ENCODE data around the gene VPS72. TPM values are rescaled to one million over a fixed set of nuclear protein-coding genes. Genes with fewer than 3 reads are reported as not detected.

The VPS72 gene
- total RNA-seq, 1 experiment from 2014 or later, result 65.2 TPM

DNA sequence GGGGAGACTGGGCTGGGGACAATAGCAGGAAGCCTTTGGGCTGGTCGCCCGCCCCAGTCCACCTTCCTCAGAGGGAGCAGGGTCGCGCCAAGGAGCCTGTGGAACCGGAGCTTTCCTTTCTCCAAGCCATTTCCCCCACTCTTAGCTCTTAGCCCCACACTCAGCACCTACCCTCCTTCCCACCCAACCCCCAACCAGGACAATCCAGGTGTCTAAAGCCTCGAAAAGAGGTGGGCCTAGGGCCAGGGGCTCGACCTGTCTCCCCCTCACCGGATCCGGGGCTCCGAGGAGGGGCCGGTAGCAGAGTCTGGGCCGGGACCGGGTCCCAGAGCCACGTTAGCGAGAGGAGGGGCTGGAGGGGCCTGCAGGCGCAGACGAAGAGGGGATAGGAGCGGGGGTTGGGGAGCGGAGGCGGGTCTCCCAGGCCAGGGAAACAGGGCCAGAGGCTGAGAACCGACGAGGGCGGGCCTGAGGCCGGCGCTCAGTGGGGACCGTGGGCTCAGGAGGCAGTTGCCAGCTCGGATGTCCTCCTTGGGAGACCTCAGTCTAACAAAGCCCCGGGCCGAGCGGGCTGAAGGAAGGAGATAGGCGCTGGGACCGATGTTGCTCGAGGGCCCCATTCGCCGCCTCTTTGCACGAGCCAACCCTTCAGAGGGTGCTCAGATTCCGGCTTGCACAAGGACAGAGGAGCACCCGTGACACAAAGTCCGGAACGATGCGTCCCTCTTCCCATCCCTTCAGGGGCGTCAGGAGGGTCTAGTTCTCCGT is 44.5 kb downstream of the VPS72 start:
- no peak for DNase-seq (ENCODE audit: low spot score)

DNA sequence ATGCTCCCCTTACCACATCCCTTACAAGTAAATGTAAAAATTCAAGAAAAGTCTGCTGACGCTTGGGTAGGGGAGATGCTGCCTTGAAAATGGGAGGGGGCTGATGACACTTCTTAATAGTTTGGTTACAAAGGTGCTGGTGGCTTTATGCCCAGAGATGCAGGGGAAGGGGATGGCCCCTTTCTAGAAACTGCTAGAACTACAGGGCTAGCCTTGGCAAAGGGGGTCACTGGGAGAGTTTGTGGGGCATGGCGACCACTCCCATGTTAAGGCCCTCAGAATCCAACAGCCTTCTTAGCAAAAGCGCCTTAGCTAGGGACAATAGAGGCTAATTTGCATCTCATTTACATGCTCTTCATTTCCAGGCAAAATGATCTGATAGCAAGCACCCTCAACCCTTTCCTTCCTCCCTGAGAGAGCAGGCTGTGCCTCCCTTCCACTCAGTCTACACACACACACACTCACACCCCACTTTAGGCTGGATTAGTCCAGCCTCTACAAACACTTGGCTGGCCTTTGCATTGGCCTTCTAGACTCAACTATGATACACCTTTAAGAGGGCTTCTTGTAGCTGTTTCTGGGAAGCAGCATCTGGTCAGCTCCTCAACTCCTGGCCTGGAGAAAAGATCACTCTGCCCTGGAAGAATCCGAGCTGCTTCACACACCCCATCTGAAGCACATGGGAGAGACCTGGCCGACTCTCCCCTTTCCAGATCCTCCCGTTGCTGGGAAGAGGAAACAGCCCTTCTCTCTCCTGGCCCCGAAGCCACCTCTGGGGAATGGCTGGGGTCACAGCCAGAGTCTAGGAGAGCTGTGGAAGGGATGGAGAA is 45.3 kb downstream of the VPS72 start:
- DNase-seq (ENCODE audit: low spot score), result no peak

DNA sequence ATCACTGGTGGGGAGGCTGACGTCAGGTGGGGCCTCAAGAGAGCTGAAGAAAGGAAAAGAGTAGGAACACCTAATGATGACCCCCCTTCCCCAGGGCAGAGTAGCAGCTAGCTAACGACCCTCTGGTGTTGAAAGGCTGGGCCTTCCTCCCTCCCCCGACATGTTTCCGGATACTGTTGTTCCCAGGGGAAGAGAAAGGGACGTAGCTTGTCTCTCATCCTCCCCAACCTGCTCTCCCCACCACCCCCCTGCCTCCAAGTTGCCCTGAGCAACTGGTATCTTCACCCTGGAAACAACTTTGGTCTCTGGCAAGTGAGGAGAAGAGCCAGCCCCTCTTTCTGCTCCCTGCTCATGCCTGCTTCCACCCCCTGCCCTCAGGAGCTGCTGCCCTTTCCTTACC is 46.0 kb downstream of the VPS72 start:
- no peak for DNase-seq (ENCODE audit: low spot score)

DNA sequence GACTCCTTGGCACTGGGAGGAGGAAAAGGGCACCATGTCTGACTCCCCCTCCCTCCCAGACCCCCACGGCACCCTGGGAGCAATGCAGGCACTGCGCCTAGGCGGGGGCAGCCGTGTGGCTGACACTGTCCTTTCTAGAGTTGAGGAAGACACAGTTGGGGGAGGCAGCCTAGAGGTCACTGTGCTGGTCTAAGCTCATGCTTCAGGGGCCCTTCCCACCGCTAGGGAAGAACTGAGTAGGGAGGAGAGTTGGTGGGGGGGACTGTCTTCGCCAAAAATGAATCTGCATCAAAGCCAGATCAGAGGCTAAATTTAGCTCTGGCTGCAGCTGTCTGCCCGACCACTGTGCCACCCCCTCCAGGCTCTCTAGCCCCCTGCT is 47.0 kb downstream of the VPS72 start:
- DNase-seq (ENCODE audit: low spot score), result no peak

DNA sequence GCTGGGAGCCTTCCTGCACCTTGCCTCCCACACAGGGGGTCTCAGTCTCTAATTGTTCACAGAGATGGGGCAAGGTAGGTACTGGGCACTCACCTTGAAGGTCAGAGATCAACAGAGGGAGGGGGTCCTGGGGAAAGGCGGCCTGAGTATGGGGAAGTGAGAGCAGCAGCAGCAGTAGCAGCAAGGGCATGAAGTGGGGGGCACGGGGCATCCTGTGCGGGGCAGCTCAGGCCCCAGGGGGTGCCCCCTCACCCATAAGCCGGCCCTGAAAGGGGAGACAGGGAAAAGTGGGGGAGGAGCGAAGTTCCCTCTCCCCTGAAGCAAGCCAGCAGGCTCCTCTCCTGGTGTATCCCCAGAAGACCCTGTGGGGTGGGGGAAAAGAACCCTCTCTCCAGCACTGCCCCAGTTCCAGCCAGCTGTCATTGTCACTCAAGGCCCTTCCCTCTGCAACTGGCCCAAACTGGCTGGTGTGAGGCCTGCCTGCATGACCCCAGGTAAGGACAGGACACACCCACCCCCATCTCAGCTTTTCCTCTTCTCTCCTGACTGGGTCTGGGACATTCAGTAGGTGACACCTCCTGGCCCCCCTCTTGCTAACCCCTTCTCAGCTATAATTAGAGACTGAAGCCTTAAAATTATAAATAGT is 47.5 kb downstream of the VPS72 start:
- no peak for DNase-seq (ENCODE audit: low spot score)

DNA sequence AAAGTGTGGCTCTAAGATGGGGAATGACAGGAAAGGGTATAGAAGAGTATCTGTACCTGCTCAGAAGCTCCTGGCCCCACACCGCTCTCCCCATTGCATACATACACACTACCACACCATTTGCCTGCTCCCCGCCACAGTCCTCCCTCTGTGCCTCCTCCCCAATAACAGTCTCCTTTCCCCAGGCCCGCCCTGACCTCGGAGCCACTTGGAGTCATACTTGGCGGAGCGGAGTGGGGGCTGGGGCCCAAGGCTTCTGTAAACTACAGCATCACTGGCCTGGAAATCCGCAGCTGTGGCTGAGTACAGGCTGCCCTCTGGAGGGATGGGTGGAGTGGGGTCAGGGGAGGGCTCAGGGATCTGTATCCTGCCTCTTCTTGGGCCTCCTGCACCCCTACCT is 52.2 kb downstream of the VPS72 start:
- DNase-seq (ENCODE audit: low spot score), result no peak

DNA sequence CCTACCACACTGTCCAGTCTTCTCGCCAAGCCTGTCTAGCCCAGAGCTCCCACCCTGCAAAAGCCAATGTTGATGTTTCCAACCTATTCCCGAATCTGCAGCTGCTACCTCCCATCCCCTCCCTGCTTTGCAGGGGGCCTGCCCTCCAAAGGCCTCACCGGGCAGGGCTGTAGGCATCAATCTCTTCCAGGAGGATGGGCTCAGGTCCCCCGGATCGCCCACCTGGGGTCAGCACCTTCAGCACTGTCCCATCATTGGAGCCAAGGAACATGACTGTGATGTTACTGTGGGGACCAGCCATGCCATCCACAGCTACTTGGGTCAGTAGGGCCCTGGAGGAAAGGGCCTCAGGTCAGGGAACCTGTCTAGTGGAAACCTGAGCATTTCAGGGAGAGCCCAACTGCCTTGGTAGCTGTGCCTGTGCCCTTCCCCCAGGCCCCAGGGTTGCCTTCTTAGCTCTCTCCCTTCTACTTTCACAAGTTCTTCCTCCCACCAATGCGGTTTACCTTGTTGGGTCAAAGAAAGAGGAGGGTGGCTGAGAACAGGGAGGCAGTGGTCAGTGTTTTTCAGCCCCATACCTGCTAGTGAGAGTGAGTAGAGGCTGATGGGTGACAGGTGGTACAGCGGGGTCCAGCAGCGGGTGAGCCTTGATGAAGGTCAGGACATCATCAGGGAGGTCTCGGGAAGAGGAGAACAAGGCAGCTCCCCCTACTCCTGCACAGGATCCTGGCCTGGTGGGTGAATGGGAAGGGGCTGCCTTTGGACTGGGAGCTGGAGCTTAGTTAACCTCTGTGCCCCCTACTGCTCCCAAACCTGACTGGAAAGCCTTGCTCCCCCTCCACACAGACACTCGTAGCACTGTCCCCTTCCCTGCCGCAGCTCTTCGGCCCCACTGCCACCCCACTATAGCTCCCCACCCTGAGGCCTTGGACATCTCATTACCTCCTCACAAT is 54.3 kb downstream of the VPS72 start:
- DNase-seq (ENCODE audit: low spot score), result no peak

DNA sequence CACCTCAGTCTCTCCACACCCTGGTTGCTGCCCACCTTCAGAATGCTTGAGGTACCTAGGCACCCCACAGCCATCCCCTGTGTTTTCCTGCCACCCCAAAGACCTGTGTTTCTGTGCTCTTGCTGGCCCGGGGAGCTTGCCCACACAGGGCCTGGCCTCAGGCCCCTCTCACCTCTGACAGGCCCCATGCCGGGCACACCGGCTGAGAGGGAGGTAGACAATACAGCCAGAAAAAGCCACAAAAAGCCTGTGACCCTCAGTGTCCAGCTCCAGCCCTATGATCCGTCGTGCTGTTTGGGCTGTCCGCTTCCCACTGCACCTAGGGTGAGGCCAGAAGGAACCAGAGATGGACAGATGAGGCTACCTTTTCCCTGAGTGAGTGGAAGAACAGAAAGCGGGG is 55.0 kb downstream of the VPS72 start:
- DNase-seq (ENCODE audit: low spot score), result no peak

DNA sequence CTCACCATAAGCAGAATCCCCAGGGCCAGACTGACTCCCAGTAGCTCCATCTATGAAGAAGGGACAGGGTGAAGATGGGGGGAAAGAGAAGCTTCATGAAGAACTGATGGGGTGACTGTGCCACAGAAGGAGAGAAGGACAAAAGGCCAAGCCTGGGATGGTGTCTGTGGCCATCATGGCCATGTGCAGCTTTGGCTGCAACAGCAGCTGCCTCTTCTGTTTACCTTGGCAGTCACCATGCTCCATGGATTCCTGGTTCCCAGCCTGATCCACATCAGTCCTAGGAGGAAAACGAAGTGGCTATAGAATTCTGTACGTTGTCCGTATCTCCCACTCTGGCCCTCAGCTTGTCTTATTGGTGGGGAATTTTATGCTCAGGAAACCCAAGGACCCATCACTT is 55.6 kb downstream of the VPS72 start:
- no peak for DNase-seq (ENCODE audit: low spot score)

DNA sequence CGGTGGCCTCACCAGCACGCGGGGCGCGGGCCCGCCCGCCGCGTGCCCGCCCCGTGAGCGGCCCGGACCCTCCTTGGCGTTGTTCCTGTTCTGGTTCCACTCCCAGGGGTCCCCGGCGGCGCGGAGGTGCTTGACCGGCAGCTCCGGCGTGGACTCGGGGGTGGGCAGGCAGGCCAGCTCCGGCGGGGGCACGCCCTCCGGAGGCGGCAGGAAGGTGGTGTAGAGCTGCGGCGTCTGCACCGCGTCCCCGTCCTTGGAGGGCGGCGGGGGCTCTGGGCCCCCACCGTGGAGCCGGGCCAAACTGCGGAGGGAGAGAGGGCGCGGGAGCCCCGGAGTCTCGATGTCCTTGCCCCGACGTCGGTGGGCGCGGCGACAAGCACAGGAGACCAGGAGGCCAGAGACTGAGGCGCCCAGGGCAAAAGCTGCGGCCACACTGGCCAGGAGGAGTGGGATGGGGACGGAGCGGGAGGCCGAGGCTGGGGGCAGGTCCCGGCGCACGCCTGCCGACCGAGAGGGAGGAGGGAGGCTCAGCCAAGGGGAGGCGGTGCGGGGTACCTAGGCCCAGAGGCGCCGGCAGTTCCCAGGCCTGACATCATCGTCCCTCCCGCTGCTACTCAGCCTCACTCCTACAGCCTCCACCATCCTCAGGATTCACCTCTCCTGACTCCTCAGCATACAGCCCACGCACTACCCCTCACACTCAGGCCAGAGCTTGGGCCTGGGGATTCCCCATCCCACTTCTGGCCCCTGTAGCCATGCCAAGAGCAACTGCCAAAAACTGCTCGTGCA is 56.8 kb downstream of the VPS72 start:
- DNase-seq (ENCODE audit: low spot score), result no peak

DNA sequence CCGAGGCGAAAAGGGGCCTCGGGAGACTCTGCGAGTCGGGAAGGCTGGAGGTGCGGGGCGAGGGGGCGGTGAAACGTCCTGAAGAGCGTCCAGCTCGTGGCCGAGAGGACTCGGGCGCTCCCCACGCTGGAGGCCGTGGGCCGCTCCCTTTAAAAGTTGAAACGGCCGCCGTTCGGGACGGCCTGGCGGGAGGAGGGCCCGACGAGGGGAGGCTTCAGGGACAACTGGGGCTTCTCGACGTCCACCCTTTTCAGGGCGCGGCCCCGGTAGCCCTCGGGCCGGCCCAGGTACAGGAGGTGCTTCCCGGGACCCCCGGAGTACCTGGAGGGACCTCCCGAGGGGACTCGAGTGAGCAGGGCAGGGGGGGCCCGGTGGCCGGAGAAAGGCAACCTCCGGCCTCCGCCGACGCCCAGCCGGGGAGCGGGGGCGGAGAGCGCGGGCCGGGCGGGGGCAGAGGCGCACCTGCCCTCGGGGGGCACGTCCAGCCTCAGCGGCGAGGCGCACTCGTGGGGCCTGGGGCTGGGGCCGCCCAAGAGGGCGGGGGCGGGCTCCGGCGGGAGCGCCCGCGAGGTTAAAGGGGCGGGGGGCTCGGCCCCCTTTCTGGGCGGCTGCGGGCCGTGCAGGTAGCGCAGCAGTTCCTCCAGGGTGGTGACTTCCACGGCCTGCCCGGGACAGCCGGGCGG is 57.5 kb downstream of the VPS72 start:
- DNase-seq (ENCODE audit: low spot score), result no peak

DNA sequence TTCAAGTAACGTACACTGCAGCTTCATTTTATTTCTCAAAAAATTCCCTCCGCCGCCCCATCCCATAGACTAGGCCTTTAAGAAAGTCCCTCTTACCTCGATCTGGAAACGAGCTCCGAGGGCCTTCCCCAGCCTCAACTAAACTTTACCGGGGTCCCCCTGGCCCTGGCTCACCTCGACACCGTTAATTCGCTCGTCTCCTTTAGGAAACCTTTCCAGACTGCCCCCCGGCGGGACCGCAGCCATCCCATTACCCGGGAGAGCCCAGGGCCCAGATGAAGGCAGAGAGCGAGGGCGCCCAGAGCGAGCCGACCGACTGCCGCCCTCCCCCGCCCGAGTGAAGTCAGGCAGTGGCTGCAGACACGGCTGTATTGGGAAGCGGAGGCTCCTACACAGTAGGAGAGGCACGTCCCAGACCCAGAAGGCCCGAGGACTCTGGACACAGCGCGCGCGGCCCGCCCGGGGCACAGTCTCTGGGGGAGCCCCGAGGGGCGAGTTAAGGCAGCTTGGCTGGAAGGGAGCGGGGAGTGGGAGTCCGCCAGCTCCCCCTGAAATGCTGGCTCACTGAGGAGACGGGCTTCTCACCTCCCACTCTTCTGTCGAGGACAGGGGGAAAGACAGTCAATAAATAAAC is 58.2 kb downstream of the VPS72 start:
- DNase-seq (ENCODE audit: low spot score), result no peak

DNA sequence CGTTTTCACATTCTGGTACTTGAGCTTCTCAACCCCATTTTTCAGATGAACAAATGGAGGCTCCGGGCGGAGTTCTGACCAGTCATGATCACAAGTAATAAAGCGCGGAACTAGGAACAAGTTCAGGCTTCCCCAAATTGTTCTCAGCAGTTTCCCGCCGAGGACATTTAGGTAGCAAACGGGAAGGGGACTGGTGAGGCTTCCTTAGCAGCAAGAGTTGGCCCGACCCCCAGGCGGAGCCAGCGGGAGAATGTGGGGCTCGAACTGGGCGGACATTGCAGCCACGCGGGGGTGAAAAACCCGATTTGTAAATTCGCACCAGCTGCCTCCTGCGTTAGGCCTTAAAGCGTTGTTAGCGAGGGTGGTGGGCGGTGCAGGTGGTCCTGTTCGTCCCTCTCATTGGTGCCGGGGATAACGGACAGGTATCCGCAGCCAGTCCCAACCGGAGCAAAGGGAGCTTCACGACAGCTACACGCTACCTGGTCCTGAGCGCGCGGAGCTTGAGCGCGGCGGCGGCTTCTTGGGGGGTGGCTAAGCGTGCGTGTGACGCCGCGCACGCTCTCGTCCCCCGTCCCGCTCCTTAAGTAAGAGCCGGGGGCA is 58.9 kb downstream of the VPS72 start:
- DNase-seq (ENCODE audit: low spot score), result no peak

DNA sequence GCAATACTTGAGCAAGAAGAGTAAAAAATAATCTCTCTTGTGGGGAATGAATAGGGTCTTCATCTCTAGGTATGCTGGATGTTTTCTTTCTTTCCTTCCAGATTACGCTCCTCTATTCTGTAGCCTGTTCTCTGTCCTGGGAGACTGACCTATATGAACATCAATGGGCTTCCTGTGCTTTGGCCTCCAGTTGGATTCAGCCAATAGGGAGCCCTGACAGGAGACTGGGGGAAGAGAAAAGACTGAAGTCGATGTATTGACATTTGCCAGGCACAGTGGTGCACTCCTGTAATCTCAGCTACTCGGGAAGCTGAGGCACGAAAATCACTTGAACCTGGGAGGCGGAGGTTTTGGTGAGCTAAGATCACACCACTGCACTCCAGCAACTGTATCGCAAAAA is 61.2 kb downstream of the VPS72 start:
- DNase-seq (ENCODE audit: low spot score), result no peak

Other genes with a start within 250 kb of the VPS72 start
- 97.8 and 110 TPM in 2 replicates for gene CERS2, start 215.4 kb downstream of the VPS72 start, total RNA-seq (2014; rRNA removed; shearing (Covaris generic))
- 0.04 and 0.23 TPM in 2 replicates for gene ANXA9, start 207.9 kb downstream of the VPS72 start, total RNA-seq (2014; rRNA removed; shearing (Covaris generic))
- gene MINDY1, start 183.3 kb downstream of the VPS72 start, total RNA-seq (2014; rRNA removed; shearing (Covaris generic)), result 9.3 and 12.2 TPM in 2 replicates
- gene PRUNE1, start 181.7 kb downstream of the VPS72 start, total RNA-seq (2014; rRNA removed; shearing (Covaris generic)), result 10.6 and 19.7 TPM in 2 replicates
- 0.10 TPM in 1 of 2 replicates, not detected in the other for gene BNIPL, start 153.6 kb downstream of the VPS72 start, total RNA-seq (2014; rRNA removed; shearing (Covaris generic))
- gene C1orf56, start 142.4 kb downstream of the VPS72 start, total RNA-seq (2014; rRNA removed; shearing (Covaris generic)), result 0.86 and 2.7 TPM in 2 replicates
- 46.8 and 49.5 TPM in 2 replicates for gene CDC42SE1, start 130.6 kb downstream of the VPS72 start, total RNA-seq (2014; rRNA removed; shearing (Covaris generic))
- gene MLLT11, start 129.8 kb downstream of the VPS72 start, total RNA-seq (2014; rRNA removed; shearing (Covaris generic)), result 49.2 and 65.3 TPM in 2 replicates
- gene GABPB2, start 119.4 kb downstream of the VPS72 start, total RNA-seq (2014; rRNA removed; shearing (Covaris generic)), result 2.6 and 8.3 TPM in 2 replicates
- gene SEMA6C, start 43.6 kb downstream of the VPS72 start, total RNA-seq (2014; rRNA removed; shearing (Covaris generic)), result 1.1 and 2.7 TPM in 2 replicates
- not detected in 2 replicates for gene TNFAIP8L2, start 33.5 kb downstream of the VPS72 start, total RNA-seq (2014; rRNA removed; shearing (Covaris generic))
- gene LYSMD1, start 24.3 kb downstream of the VPS72 start, total RNA-seq (2014; rRNA removed; shearing (Covaris generic)), result 5.4 and 7.2 TPM in 2 replicates
- gene SCNM1, start 24.1 kb downstream of the VPS72 start, total RNA-seq (2014; rRNA removed; shearing (Covaris generic)), result 31.5 and 39.7 TPM in 2 replicates
- 0.35 TPM in 1 of 2 replicates, not detected in the other for gene TMOD4, start 14.2 kb downstream of the VPS72 start, total RNA-seq (2014; rRNA removed; shearing (Covaris generic))
- gene PIP5K1A, start 8.4 kb upstream of the VPS72 start, total RNA-seq (2014; rRNA removed; shearing (Covaris generic)), result 28.2 and 34.0 TPM in 2 replicates
- gene PSMD4, start 64.5 kb upstream of the VPS72 start, total RNA-seq (2014; rRNA removed; shearing (Covaris generic)), result 319 TPM in 2 replicates
- gene ZNF687, start 92.1 kb upstream of the VPS72 start, total RNA-seq (2014; rRNA removed; shearing (Covaris generic)), result 7.4 and 8.7 TPM in 2 replicates
- 19.7 and 21.2 TPM in 2 replicates for gene PI4KB, start 137.2 kb upstream of the VPS72 start, total RNA-seq (2014; rRNA removed; shearing (Covaris generic))
- gene RFX5, start 157.1 kb upstream of the VPS72 start, total RNA-seq (2014; rRNA removed; shearing (Covaris generic)), result 49.6 and 49.7 TPM in 2 replicates
- 3.3 and 5.8 TPM in 2 replicates for gene SELENBP1, start 182.5 kb upstream of the VPS72 start, total RNA-seq (2014; rRNA removed; shearing (Covaris generic))
- gene PSMB4, start 209.4 kb upstream of the VPS72 start, total RNA-seq (2014; rRNA removed; shearing (Covaris generic)), result 726 and 740 TPM in 2 replicates

Measured in H4 (cell line).